ENCODE measurements around the gene PPP1R18. TPM values are rescaled to one million over a fixed set of nuclear protein-coding genes. Genes with fewer than 3 reads are reported as not detected.

The PPP1R18 gene
- total and polyA plus RNA-seq, 9 of the 15 experiments (the other 6 are each of a cell fraction or from before 2014, with no cell fraction given) = 12.0 to 99.2 (median 42.6) TPM

- TF ChIP-seq CTCFL (IDR thresholded peaks at IDR 0.05; ENCODE audit: borderline replicate concordance, insufficient read depth, low read depth, low read length, poor library complexity, severe bottlenecking) (no peak), TEAD1 (CRISPR knock-in tag; IDR thresholded peaks at IDR 0.05) (peak in 1 of 2 experiments; percentile 33; a peak in 1 of 4 replicates), SFPQ (IDR thresholded peaks at IDR 0.05; ENCODE audit: low read depth, low read length) (no peak), MEF2A (IDR thresholded peaks at IDR 0.05; ENCODE audit: control insufficient read depth, low read depth, low read length) (0 out of 2 replicates have a peak, but pooled peaks have one; percentile 3), ZNF140 (CRISPR knock-in tag; IDR thresholded peaks at IDR 0.05) (no peak), ILF3 (IDR thresholded peaks at IDR 0.05; ENCODE audit: borderline replicate concordance) (peak; percentile 87; the same call in 1 of the 2 replicates), EP400 (IDR thresholded peaks at IDR 0.05) (peak; percentile 60), ERF (CRISPR knock-in tag; IDR thresholded peaks at IDR 0.05) (peak; percentile 77), DEAF1 (CRISPR knock-in tag; IDR thresholded peaks at IDR 0.05) (0 out of 2 replicates have a peak, but pooled peaks have one; percentile 11), USF2 (CRISPR knock-in tag; IDR thresholded peaks at IDR 0.05) (0 out of 2 replicates have a peak, but pooled peaks have one; percentile 2), CBFB (CRISPR knock-in tag; IDR thresholded peaks at IDR 0.05) (no peak), PHB2 (IDR thresholded peaks at IDR 0.05; ENCODE audit: low read depth) (no peak), ZNF408 (CRISPR knock-in tag; IDR thresholded peaks at IDR 0.05; ENCODE audit: low read depth) (no peak), SMAD3 (CRISPR knock-in tag; conservative IDR thresholded peaks at IDR 0.05) (peak; percentile 65; the same call in 1 of the 2 replicates), ZKSCAN1 (IDR thresholded peaks at IDR 0.05; ENCODE audit: low read depth, low read length) (no peak), THAP12 (CRISPR knock-in tag; IDR thresholded peaks at IDR 0.05) (0 out of 2 replicates have a peak, but pooled peaks have one; percentile 10), ZBTB9 (CRISPR knock-in tag; IDR thresholded peaks at IDR 0.05) (no peak; the same call in none of the 2 replicates)
Measured at GRCh38 chr6:30720738-30721197, 34.3 kb upstream of the PPP1R18 start (continued).
